ENCODE results near the gene AMPD2. TPM values are rescaled to one million over a fixed set of nuclear protein-coding genes. Genes with fewer than 3 reads are reported as not detected.
"Not testable (repeated sequence)": the region's sequence is repeated elsewhere in the genome, so short reads cannot be mapped to it uniquely, and the experiment has no call there.

Gene AMPD2
- polyA plus RNA-seq, 2 of the 4 experiments (the other 2 are of a cell fraction), result 19.3 to 47.2 TPM

DNA sequence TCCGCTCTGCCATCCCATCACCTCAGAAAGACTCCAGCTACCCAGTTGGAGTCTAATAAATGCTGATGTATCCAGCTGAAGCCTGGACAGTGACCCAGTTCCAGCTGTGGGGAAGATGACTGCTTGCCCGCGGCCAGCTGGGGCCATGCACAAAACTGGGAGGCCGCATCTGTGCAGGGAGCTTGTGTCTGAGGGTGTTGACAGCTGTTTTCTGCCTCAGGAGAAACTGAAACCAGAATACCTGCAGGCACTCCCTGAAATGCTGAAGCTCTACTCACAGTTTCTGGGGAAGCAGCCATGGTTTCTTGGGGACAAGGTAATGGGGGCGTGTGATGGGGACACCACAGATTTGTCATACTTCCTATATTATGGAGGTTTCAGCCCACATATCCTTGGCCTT, 51.4 kb downstream of the AMPD2 start:
- CTCF ChIA-PET, result interaction anchor here (1.5 kb wide), 1 partner anchor 313 kb away, joined by 4 read pairs; no protein-coding TSS in a partner anchor
- Histone ChIP-seq H3K4me1 (no peaks in the 10 kb centered on the region), H3K9me3 (no peaks in the 10 kb centered on the region), H3K4me2 (no peak overlapping the region), H3K27ac (no peak overlapping the region), H3K4me3 (no peak overlapping the region)
- WGBS (ENCODE audit: missing lambda C conversion rate), result 68% methylated on average over 4 of the region's 5 CpGs
- ATAC-seq, result no peak
- FAIRE-seq, result no peak
- no peak for TF ChIP-seq PHF8 (IDR thresholded peaks at IDR 0.05; ENCODE audit: borderline replicate concordance, low read depth)
- TF ChIP-seq FOXS1 (CRISPR knock-in tag; IDR thresholded peaks at IDR 0.05), result no peak
- no peak for TF ChIP-seq RARB (CRISPR knock-in tag; IDR thresholded peaks at IDR 0.05)
- TF ChIP-seq EHF (CRISPR knock-in tag; IDR thresholded peaks at IDR 0.05), result no peak
- TF ChIP-seq PBX3 (IDR thresholded peaks at IDR 0.05), result no peak
- no peak for TF ChIP-seq BCL3 (IDR thresholded peaks at IDR 0.05)
- DNase-seq (ENCODE audit: low read depth in 1 of 2, low spot score in 1 of 2), result no peak
- POLR2A ChIA-PET, result no interaction called here

DNA sequence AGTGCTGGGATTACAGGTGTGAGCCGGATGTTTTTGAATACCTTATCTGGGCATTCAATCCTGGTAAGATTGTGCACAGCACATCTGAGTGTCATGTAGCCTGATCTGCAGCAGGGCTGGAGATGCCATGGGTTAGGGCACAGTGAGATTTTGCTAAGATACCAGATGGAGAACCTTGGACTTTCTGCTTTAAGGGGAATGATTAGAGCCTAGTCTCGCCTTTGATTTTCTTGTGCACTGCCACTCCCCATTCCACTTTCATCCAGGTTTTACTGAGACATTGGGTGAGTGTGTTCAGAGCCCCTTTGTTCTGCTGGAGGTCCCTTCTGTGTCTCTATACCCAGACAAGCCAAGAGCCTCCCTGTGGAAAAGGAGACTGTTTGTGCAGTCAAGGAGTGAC, 54.2 kb downstream of the AMPD2 start:
- DNase-seq (ENCODE audit: low read depth in 1 of 2, low spot score in 1 of 2), result not testable (repeated sequence)

GRCh38 chr1:109676683-109677381, 57.2 kb downstream of the AMPD2 start:
- H3K4me2 ChIP-seq; CTCF ChIA-PET; DNase-seq (ENCODE audit: low read depth in 1 of 2, low spot score in 1 of 2); H3K4me1 ChIP-seq; FAIRE-seq; ATAC-seq; POLR2A ChIA-PET; H3K9me3 ChIP-seq; H3K27ac ChIP-seq; H3K4me3 ChIP-seq: not testable (repeated sequence)
- WGBS (ENCODE audit: missing lambda C conversion rate), result 89% methylated on average over 3 of the region's 3 CpGs

More for the DNA sequence above, 54.2 kb downstream of the AMPD2 start:
- H3K27ac ChIP-seq, POLR2A ChIA-PET, CTCF ChIA-PET, H3K4me1 ChIP-seq, H3K4me3 ChIP-seq, FAIRE-seq, H3K4me2 ChIP-seq, H3K9me3 ChIP-seq, ATAC-seq: not testable (repeated sequence)
- WGBS (ENCODE audit: missing lambda C conversion rate), result 89% methylated on average over 2 of the region's 2 CpGs

DNA sequence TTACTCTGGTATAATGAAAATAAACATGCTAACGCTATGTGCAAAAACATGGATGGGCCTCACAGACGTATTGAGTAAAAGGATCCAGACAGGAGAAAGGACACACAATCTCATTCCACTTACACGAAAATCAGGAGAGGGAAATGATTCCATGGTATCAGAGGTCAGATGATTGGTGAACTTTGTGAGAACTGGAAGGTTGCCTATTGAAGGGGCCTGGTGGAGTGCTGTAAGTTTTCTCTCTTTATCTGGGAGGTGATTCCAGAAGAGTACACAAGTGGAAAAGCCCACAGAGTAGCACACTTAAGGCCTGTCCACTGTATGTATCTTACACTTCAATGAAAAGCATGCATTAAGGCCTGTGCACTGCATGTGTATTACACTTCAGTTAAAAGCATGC, 57.8 kb downstream of the AMPD2 start:
- H3K4me1 ChIP-seq, result no peaks in the 10 kb centered on the region
- ChIA-PET POLR2A (no interaction called here), CTCF (no interaction called here)
- 88% methylated on average over 3 of the region's 3 CpGs for WGBS (ENCODE audit: missing lambda C conversion rate)
- H3K9me3 ChIP-seq, result no peaks in the 10 kb centered on the region
- no peak for ATAC-seq
- TF ChIP-seq BCL3 (IDR thresholded peaks at IDR 0.05) (no peak), CTCF (IDR thresholded peaks at IDR 0.05) (no peak)
- no peak for DNase-seq (ENCODE audit: low read depth in 1 of 2, low spot score in 1 of 2)
- no peak overlapping the region for H3K4me2 ChIP-seq
- no peak for FAIRE-seq
- no peak overlapping the region for H3K4me3 ChIP-seq
- no peak overlapping the region for H3K27ac ChIP-seq

DNA sequence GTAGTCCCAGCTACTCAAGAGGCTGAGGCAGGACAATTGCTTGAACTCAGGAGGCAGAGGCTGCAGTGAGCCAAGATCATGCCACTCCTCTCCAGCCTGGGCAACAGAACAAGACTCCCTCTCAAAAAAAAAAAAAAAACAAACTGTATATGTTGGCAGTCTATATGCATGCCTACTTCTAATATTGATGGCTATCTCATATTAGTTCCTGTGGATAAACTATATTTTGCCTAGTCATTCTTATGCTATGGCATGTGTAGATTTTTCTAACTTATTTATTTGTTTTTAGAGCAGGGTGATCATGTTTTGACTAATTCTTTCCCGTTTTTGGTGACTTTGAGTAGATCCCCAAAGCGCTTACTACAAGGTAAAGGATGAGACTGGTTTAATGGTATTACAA, 59.0 kb downstream of the AMPD2 start:
- DNase-seq (ENCODE audit: low read depth in 1 of 2, low spot score in 1 of 2); H3K27ac ChIP-seq; CTCF ChIA-PET; H3K4me3 ChIP-seq; POLR2A ChIA-PET; H3K4me2 ChIP-seq; ATAC-seq; H3K4me1 ChIP-seq; FAIRE-seq; H3K9me3 ChIP-seq: not testable (repeated sequence)
- 65% methylated on average over 2 of the region's 2 CpGs for WGBS (ENCODE audit: missing lambda C conversion rate)

Small RNA genes within 50 kb of the gene (small RNA-seq; reads per million reads assigned to genes)
- 0.74 to 49.0 (median 19.7) reads per million in 6 experiments for gene RNU6V

Other genes starting within 250 kb of the AMPD2 start
- 13.8 and 14.7 TPM in 2 replicates for gene SORT1, start 221.9 kb upstream of the AMPD2 start, polyA plus RNA-seq (2011; rRNA removed)
- 5.0 to 6.7 TPM (median 6.0 TPM) in 3 replicates for gene SORT1, start 221.9 kb upstream of the AMPD2 start, polyA plus RNA-seq (2017; fragmentation: RNase III; extraction: RNeasy Plus Mini Kit Qiagen cat#74134 plus additional on column Dnase treatment)
- gene PSMA5, start 193.4 kb upstream of the AMPD2 start, polyA plus RNA-seq (2011; rRNA removed), result 140 and 147 TPM in 2 replicates
- gene PSMA5, start 193.4 kb upstream of the AMPD2 start, polyA plus RNA-seq (2017; fragmentation: RNase III; extraction: RNeasy Plus Mini Kit Qiagen cat#74134 plus additional on column Dnase treatment), result 92.7 to 99.6 TPM (median 93.7 TPM) in 3 replicates
- 0.04 and 0.08 TPM in 2 replicates for gene SYPL2, start 153.3 kb upstream of the AMPD2 start, polyA plus RNA-seq (2011; rRNA removed)
- gene SYPL2, start 153.3 kb upstream of the AMPD2 start, polyA plus RNA-seq (2017; fragmentation: RNase III; extraction: RNeasy Plus Mini Kit Qiagen cat#74134 plus additional on column Dnase treatment), result 0.03 to 0.05 TPM (median 0.05 TPM) in 3 replicates
- 0.97 and 1.2 TPM in 2 replicates for gene ATXN7L2, start 135.9 kb upstream of the AMPD2 start, polyA plus RNA-seq (2011; rRNA removed)
- 2.0 to 2.2 TPM (median 2.1 TPM) in 3 replicates for gene ATXN7L2, start 135.9 kb upstream of the AMPD2 start, polyA plus RNA-seq (2017; fragmentation: RNase III; extraction: RNeasy Plus Mini Kit Qiagen cat#74134 plus additional on column Dnase treatment)
- 4.0 and 4.9 TPM in 2 replicates for gene CYB561D1, start 125.7 kb upstream of the AMPD2 start, polyA plus RNA-seq (2011; rRNA removed)
- gene CYB561D1, start 125.7 kb upstream of the AMPD2 start, polyA plus RNA-seq (2017; fragmentation: RNase III; extraction: RNeasy Plus Mini Kit Qiagen cat#74134 plus additional on column Dnase treatment), result 4.4 to 5.2 TPM (median 4.9 TPM) in 3 replicates
- 0.43 and 0.85 TPM in 2 replicates for gene AMIGO1, start 110.1 kb upstream of the AMPD2 start, polyA plus RNA-seq (2011; rRNA removed)
- gene AMIGO1, start 110.1 kb upstream of the AMPD2 start, polyA plus RNA-seq (2017; fragmentation: RNase III; extraction: RNeasy Plus Mini Kit Qiagen cat#74134 plus additional on column Dnase treatment), result 1.1 to 1.3 TPM (median 1.2 TPM) in 3 replicates
- gene GPR61, start 80.0 kb upstream of the AMPD2 start, polyA plus RNA-seq (2011; rRNA removed), result 0.14 TPM in 1 of 2 replicates, not detected in the other
- not detected in 3 replicates for gene GPR61, start 80.0 kb upstream of the AMPD2 start, polyA plus RNA-seq (2017; fragmentation: RNase III; extraction: RNeasy Plus Mini Kit Qiagen cat#74134 plus additional on column Dnase treatment)
- 6.1 and 8.7 TPM in 2 replicates for gene GNAI3, start 71.2 kb upstream of the AMPD2 start, polyA plus RNA-seq (2011; rRNA removed)
- 5.3 to 5.6 TPM (median 5.6 TPM) in 3 replicates for gene GNAI3, start 71.2 kb upstream of the AMPD2 start, polyA plus RNA-seq (2017; fragmentation: RNase III; extraction: RNeasy Plus Mini Kit Qiagen cat#74134 plus additional on column Dnase treatment)
- gene GNAT2, start 221 bp upstream of the AMPD2 start, polyA plus RNA-seq (2011; rRNA removed), result 0.16 and 0.20 TPM in 2 replicates
- gene GNAT2, start 221 bp upstream of the AMPD2 start, polyA plus RNA-seq (2017; fragmentation: RNase III; extraction: RNeasy Plus Mini Kit Qiagen cat#74134 plus additional on column Dnase treatment), result 0.25 TPM in 1 of 3 replicates, not detected in the others
- 17.2 and 21.7 TPM in 2 replicates for gene GSTM4, start 36.3 kb downstream of the AMPD2 start, polyA plus RNA-seq (2011; rRNA removed)
- 13.0 to 14.3 TPM (median 13.6 TPM) in 3 replicates for gene GSTM4, start 36.3 kb downstream of the AMPD2 start, polyA plus RNA-seq (2017; fragmentation: RNase III; extraction: RNeasy Plus Mini Kit Qiagen cat#74134 plus additional on column Dnase treatment)
- 4.8 and 6.0 TPM in 2 replicates for gene GSTM2, start 48.2 kb downstream of the AMPD2 start, polyA plus RNA-seq (2011; rRNA removed)
- 5.3 to 7.2 TPM (median 6.5 TPM) in 3 replicates for gene GSTM2, start 48.2 kb downstream of the AMPD2 start, polyA plus RNA-seq (2017; fragmentation: RNase III; extraction: RNeasy Plus Mini Kit Qiagen cat#74134 plus additional on column Dnase treatment)
- 0.22 TPM in 1 of 2 replicates, not detected in the other for gene GSTM1, start 68.0 kb downstream of the AMPD2 start, polyA plus RNA-seq (2011; rRNA removed)
- not detected in 3 replicates for gene GSTM1, start 68.0 kb downstream of the AMPD2 start, polyA plus RNA-seq (2017; fragmentation: RNase III; extraction: RNeasy Plus Mini Kit Qiagen cat#74134 plus additional on column Dnase treatment)
- not detected in 2 replicates for gene GSTM5, start 92.4 kb downstream of the AMPD2 start, polyA plus RNA-seq (2011; rRNA removed)
- gene GSTM5, start 92.4 kb downstream of the AMPD2 start, polyA plus RNA-seq (2017; fragmentation: RNase III; extraction: RNeasy Plus Mini Kit Qiagen cat#74134 plus additional on column Dnase treatment), result not detected in 3 replicates
- 55.7 and 67.6 TPM in 2 replicates for gene GSTM3, start 121.2 kb downstream of the AMPD2 start, polyA plus RNA-seq (2011; rRNA removed)
- gene GSTM3, start 121.2 kb downstream of the AMPD2 start, polyA plus RNA-seq (2017; fragmentation: RNase III; extraction: RNeasy Plus Mini Kit Qiagen cat#74134 plus additional on column Dnase treatment), result 39.8 to 44.1 TPM (median 43.0 TPM) in 3 replicates
- 5.1 and 7.4 TPM in 2 replicates for gene EPS8L3, start 144.1 kb downstream of the AMPD2 start, polyA plus RNA-seq (2011; rRNA removed)
- gene EPS8L3, start 144.1 kb downstream of the AMPD2 start, polyA plus RNA-seq (2017; fragmentation: RNase III; extraction: RNeasy Plus Mini Kit Qiagen cat#74134 plus additional on column Dnase treatment), result 1.4 to 3.3 TPM (median 2.4 TPM) in 3 replicates